Endothelial cell of hepatic sinusoid (primary cell): ENCODE results near the gene ATP1A3.

Experiments used
- in situ Hi-C: cut with HindIII; loops from 2 replicates; pipeline ENCODE4 v1.10.0; 2017; ENCODE audit warnings: low sequenced_read_pairs

Gene ATP1A3

GRCh38 chr19:41930926-41931592 is 63.0 kb downstream of the ATP1A3 start:
- in situ Hi-C loops, result no loop called here

- in situ Hi-C loops, result no loop called here
These were observed 63.7 kb downstream of the ATP1A3 start for GRCh38 chr19:41930322-41930722.

- in situ Hi-C loops, result no loop called here
These were observed 64.4 kb downstream of the ATP1A3 start for GRCh38 chr19:41929536-41930071.

DNA sequence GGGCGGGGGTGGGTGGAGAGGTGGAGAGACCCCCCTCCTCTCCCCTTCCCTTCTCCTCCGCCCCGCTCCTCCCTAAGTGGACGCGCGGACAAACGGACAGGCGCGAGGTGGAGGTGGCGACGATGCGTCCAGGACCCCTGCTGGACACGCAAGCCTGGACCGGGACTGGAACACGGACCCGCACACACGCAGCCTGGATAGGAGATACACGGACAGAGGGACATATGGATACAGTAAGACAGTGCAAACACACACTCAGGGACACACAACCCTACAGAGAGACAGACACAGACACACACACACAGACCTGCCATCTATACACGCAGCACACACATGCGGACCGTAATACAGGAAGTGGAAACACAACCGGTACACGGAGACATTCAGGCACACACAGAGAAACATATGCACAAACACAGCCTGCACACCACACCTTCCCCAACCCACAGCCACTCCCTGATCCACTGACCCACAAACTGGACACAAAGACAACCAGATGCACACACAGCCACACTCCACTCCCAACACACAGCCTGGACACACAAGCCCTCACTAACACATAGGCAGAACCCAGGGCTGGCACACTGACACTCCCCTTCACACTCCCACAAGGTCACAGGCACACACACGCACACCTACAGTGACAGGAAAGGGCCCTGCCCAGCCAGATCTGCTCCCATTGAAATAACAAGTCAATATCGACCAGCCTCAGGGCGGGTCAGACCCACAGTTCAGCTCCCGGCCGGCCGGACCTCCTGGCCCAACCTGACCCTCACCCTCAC is 65.1 kb downstream of the ATP1A3 start:
- in situ Hi-C loops, result no loop called here

DNA sequence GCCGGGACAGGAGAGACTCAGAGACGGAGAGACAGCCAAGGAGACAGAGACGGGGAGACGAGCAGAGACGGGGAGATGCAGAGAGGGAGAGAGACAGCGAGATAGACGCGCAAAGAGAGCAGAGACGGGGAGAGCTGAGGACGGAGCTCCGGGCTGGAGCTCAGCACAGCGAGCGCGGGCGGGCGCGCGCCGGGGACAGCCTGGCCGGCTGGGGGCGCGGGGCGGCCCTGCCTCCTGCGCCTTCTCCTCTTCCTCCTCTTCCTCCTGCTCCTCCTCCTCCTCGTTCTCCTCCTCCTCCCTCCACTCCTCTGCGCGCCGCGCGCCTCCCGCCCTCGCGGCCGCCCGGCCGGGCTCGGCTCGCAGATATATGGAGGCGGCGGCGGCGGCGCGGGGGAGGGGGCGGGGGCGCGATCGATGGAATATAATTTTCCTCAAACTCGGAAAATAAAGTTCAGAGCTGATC is 65.8 kb downstream of the ATP1A3 start, which contains the start of gene ERFL:
Gene ERFL (minus strand): TSS at position 229 of the 463 bp plus-strand sequence. CDS start 15,530 bp downstream, outside the sequence.
- in situ Hi-C loops, result no loop called here

DNA sequence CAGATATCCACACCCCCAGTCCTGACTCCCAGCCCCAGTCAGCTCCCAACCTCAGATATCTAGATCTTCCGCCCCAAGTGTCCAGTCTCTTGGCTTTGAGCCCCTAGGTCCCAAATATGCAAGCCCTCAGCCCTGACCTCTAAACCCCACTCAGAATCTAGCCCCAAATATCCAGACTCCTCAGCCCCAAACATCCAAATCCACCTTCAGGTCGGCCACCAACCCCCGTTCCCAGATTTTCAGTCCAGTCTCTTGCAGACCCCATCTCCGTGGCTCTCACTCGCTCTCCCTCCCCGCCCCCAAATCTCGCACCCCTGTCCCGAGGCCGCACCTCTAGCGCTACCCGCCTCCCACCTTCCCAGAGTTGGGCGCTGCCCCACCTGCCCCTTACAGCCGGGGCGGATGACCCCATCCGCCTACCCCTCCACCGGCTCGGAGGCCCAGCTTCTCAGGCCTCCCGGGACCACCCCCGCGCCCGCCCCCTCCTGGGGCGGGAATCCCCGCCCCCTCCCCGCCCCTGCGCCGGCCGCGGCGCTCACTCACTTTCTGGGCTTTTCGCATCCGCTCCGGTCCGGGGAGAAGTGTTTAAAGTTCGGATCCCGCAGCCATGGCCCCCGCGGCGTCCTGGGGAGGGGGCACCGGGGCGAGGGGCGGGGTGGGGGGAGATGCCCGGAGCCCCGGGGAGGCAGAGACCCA is 66.4 kb downstream of the ATP1A3 start:
- in situ Hi-C loops, result no loop called here

GRCh38 chr19:41926763-41927496 is 67.1 kb downstream of the ATP1A3 start:
- in situ Hi-C loops, result no loop called here

GRCh38 chr19:41926028-41926762 is 67.8 kb downstream of the ATP1A3 start:
- in situ Hi-C loops, result no loop called here

GRCh38 chr19:41925208-41926003 is 68.6 kb downstream of the ATP1A3 start:
- in situ Hi-C loops, result no loop called here

DNA sequence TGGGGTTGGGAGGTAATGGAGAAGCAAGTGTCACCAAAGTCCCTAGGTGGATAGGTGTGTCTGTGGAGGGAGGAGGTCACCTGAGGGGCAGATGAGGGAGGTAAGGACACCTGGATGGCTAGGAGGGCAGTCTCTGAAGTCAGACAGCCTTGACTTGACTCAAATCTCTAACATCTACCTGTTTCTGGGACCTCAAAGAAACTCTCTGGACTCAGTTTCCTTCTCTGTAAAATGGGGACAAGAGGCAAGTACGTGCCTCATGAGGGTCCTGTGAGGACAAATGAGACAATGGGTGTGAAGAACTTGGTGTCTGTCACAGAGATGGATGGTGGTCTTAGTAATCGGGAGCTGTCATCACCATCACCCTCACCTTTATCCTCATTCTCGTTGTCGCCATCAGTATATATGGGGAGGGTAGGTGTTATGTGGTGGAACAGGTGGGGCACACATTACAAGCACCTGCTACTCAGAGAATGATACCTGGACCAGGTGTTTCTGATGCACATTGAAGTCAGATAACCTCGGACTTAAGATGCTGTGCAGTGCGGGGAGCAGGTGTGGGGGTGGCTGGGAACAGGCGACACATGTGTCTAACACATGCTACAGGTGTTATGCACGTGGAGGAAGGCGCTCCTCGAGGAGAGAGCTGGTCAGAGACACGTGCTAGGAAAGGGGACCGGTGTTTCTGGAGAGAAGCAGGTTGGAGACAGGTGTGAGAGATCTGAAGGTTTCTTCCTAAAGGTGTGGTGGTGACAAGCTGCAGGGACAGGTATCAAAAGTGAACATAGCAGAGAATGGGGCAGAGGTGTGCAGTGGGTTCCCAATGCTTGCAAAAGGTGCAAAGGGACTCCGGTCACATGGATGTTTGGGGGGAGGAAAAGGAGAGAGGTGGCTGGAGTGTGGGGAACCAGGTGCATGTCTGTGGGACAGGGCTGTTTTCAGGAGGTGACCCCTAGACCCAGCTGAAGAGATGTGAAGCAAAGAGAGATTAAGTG is 69.6 kb downstream of the ATP1A3 start:
- in situ Hi-C loops, result no loop called here

DNA sequence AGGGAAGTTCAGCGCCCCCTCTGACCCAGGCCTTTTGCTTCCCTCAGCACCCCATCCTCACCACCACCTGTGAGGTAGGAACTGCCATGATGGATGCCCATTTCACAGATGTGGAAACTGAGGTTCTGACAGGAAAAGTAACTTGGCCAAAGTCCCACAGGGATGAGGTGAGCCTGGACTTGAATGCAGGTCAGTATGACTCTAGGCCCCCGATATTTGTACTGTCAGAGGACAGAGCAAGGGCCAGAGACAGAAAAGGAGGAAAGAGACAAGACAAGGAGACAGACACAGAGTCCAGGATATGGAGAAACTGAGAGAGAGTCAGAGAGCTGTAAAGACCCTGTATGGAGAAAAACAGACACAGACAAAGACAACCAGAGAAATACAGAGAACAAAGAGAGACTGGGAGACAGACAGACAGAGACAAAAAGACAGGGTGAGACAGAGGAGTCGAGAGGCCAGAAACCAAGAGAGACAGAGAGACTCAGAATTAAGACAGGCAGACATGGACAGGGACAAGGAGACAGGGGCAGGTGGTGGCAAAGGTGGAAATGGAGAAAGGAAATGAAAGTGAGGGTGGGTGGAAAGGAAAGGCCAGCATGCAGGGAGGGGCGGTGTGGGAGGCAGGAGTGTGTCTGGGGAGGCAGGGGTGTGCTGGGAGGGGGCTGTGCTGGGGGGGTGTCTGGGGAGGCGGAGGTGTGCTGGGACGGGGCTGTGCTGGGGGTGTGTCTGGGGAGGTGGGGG is 70.8 kb downstream of the ATP1A3 start:
- in situ Hi-C loops, result no loop called here

GRCh38 chr19:41922585-41922984 is 71.4 kb downstream of the ATP1A3 start:
- in situ Hi-C loops, result no loop called here

- in situ Hi-C loops, result no loop called here
These were observed 72.2 kb downstream of the ATP1A3 start for GRCh38 chr19:41921577-41922576.

DNA sequence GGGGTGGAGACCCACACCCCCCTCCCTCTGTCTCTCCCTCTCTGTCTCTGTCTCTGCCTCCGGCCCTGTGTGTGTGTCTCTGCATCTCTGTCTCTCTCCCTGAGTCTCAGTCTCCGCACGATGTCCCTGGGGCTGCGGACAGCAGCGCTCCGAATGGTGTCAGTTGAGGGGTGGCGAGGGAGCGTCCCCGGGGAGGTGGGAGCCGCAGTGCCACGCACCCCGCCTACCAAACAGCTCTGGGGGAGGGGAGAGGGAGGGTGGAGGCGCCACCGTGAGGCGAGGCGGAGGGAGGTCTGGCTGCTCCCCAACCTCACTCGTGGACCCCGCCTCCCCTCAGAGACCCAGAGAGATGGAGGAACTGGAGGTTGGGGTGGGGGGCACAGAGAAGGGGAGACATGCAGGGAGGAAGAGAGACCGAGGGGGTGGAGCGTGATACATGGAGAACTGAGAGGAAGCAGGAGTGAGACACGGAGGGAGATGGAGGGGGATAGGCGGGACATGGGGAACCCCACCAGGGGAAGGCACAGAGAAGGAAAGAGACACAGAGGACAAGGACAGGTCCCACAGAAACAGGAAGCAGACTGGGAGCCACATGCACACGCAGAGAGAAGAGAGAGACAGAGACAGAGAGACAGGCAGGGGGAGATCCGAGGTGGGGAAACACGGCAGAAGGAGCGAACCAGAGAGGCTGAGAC is 73.0 kb downstream of the ATP1A3 start:
- in situ Hi-C loops, result no loop called here

GRCh38 chr19:41919948-41920712 is 73.9 kb downstream of the ATP1A3 start:
- in situ Hi-C loops, result loop anchor here (5.0 kb wide), 1 partner anchor 68 kb away; no protein-coding TSS in a partner anchor
